Measurements from ENCODE around the gene TRMT44.

The TRMT44 gene

DNA sequence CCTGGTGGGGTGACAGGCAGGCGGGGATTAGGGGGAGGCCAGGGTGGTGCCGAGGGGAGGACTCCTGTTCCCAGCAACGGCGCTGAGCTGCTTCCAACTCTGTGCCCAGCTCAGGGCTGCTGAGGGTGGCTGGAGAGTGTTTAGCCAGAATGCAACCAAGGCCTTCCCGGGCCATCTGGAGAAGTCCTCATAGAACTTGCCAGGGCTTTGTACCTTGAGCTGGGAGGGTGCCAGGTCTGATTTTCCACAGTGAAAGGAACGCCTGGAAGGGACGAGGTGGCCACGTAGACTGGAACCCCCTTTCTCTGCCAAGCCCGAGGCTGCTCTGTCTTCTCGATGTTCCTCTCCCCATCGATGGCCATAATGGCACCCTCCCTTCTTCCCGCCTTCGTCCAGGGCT lies 82.6 kb downstream of the TRMT44 start:
- no peak overlapping the region for H3K4me3 ChIP-seq (ENCODE audit: low read depth in 1 of 2, low read length in 2 of 2)
- H3K9ac ChIP-seq (ENCODE audit: low read length): no peak overlapping the region
- H3K9me3 ChIP-seq (ENCODE audit: low read length): no peaks in the 10 kb centered on the region
- no peaks in the 10 kb centered on the region for H3K27me3 ChIP-seq (ENCODE audit: control insufficient read depth in 1 of 2, insufficient read depth in 2 of 2, low read length in 2 of 2)
- no peaks in the 10 kb centered on the region for H3K36me3 ChIP-seq (ENCODE audit: insufficient read depth, low read length)
- no peak overlapping the region for H3K27ac ChIP-seq (ENCODE audit: low read depth, low read length)
- no peaks in the 10 kb centered on the region for H3K4me1 ChIP-seq (ENCODE audit: insufficient read depth, low read length)

DNA sequence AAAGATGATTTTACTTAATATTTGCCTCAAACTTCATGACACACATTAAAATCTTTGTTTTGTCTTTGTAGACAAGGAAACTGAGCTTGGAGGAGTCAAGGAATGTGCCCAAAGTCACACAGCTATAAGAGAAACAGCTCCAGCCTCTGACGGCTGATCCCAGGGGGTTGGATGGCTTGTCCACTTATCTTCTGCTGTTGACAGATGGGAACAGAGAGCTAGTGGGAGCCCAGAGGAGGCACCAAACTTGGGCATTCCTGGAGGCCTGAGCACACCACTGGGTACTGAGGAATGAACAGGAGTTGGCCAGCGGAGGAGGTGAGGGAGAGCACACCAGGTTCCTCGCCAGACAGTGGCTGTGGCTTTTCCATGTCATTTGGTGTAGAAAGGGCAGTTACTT lies 83.2 kb downstream of the TRMT44 start:
- Histone ChIP-seq H3K27ac (ENCODE audit: low read depth, low read length) (no peak overlapping the region), H3K9me3 (ENCODE audit: low read length) (no peaks in the 10 kb centered on the region), H3K9ac (ENCODE audit: low read length) (no peak overlapping the region), H3K4me3 (ENCODE audit: low read depth in 1 of 2, low read length in 2 of 2) (no peak overlapping the region), H3K36me3 (ENCODE audit: insufficient read depth, low read length) (no peaks in the 10 kb centered on the region), H3K27me3 (ENCODE audit: control insufficient read depth in 1 of 2, insufficient read depth in 2 of 2, low read length in 2 of 2) (no peaks in the 10 kb centered on the region), H3K4me1 (ENCODE audit: insufficient read depth, low read length) (no peaks in the 10 kb centered on the region)

DNA sequence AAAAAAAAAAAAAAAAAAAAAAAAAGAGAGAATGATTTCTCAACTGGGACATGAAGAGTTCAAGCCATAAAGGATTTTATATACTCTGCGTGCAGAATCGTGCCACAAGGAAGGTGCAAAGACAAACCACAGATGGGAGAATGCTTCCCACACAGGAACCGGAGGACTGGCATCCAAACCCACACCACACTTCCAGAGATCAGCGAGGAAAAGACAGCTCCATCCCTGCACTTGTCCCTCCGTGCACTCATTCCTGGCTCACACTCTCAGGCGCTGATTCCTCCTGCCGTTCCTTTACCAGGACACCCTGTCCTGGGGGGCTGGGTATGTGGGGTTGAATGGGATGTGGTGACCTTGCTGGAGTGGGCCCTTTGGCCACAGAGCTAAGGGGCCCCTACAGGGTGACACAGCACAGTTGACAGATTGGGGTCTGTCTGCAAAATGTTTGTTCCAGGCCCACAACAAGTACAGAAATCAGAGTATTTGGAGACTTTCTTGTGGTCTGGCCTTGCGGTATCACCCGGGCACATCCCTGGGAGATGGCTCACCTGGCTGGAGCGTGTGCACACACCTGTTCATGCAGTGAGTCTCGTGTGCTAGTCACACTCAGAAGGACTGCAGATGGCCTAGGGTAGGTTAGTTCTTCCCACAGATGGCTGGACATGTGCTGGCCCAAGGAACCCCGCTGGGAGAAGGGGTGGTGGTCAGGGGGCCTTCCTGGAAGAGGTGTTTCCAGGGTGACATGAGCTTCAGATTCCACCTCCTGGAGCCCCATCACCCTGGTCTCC lies 84.2 kb downstream of the TRMT44 start:
- H3K9ac ChIP-seq (ENCODE audit: low read length): no peak overlapping the region
- no peak overlapping the region for H3K27ac ChIP-seq (ENCODE audit: low read depth, low read length)
- no peaks in the 10 kb centered on the region for H3K4me1 ChIP-seq (ENCODE audit: insufficient read depth, low read length)
- H3K36me3 ChIP-seq (ENCODE audit: insufficient read depth, low read length): no peaks in the 10 kb centered on the region
- H3K4me3 ChIP-seq (ENCODE audit: low read depth in 1 of 2, low read length in 2 of 2): no peak overlapping the region
- H3K9me3 ChIP-seq (ENCODE audit: low read length): no peaks in the 10 kb centered on the region
- no peaks in the 10 kb centered on the region for H3K27me3 ChIP-seq (ENCODE audit: control insufficient read depth in 1 of 2, insufficient read depth in 2 of 2, low read length in 2 of 2)

DNA sequence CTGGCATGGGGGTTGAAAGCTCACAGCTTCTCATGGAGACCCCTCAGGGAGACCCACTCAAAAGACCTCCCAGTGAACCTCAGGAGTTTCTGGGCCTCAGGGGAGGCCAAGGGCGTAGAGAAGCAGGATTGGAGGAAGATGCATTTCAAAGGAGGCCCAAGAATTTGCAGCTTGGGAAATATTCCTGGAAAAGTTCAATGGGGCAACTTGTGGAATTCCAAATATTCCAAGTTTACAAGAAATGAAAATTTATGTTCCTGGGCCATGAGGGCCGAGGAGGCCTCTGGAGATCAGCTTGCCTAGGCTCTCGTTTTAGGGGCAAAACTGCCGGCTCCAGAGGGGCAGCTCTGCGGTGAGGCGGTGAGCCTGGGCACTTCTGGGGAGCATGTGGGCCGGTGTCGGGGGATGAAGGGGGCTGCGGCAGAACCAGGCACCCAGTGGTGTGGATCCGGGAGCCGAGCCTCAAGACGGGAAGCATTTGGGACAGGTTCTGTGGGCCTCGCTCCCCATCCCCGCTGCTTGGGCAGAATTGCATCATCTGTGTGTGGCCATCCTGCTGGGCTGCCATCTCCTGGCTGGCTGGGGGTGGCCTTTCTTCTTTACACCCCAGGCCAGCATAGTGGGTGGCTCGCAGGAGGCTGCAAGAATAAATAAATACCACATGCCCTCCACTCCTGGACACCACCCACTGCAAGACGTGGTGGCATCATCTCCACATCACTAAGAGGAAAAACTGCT lies 85.0 kb downstream of the TRMT44 start:
- no peaks in the 10 kb centered on the region for H3K9me3 ChIP-seq (ENCODE audit: low read length)
- no peaks in the 10 kb centered on the region for H3K4me1 ChIP-seq (ENCODE audit: insufficient read depth, low read length)
- H3K36me3 ChIP-seq (ENCODE audit: insufficient read depth, low read length): no peaks in the 10 kb centered on the region
- H3K9ac ChIP-seq (ENCODE audit: low read length): no peak overlapping the region
- H3K27me3 ChIP-seq (ENCODE audit: control insufficient read depth in 1 of 2, insufficient read depth in 2 of 2, low read length in 2 of 2): no peaks in the 10 kb centered on the region
- no peak overlapping the region for H3K4me3 ChIP-seq (ENCODE audit: low read depth in 1 of 2, low read length in 2 of 2)
- H3K27ac ChIP-seq (ENCODE audit: low read depth, low read length): no peak overlapping the region
